Gastroesophageal sphincter (tissue), 3 donors: Measurements from ENCODE around the gene CBLB.

Source experiments
- CTCF ChIP-seq, 4 experiments: fragments of 200-600 bp in 2 of 4; fragments of 450-650 bp in 2 of 4; sonication (generic) in 1 of 4; IDR thresholded peaks; one replicate each; pipeline ENCODE4 v1.5.1; 2017 to 2019; ENCODE audit warnings: antibody characterized with exemption in 4 of 4, mild to moderate bottlenecking in 2 of 4, moderate library complexity in 2 of 4
- EP300 ChIP-seq: sonication (generic); formaldehyde crosslinking; IDR thresholded peaks from one replicate; pipeline ENCODE4 v1.6.1; 2017; ENCODE audit warnings: antibody characterized with exemption, mild to moderate bottlenecking
- POLR2A ChIP-seq, 2 donors: fragments of 450-650 bp; IDR thresholded peaks; one replicate each; pipeline ENCODE4 v1.6.1; 2017; ENCODE audit warnings: antibody characterized with exemption in 2 of 2, mild to moderate bottlenecking in 2 of 2, moderate library complexity in 1 of 2

- TF ChIP-seq EP300 (no peak), POLR2A (IDR thresholded peaks at IDR 0.05) (no peak), CTCF (IDR thresholded peaks at IDR 0.05) (no peak)
Measured at GRCh38 chr3:105775368-105775767, 93.4 kb downstream of the CBLB start.
